ENCODE results near the gene TXLNA.
"Not testable (repeated sequence)": the region's sequence is repeated elsewhere in the genome, so short reads cannot be mapped to it uniquely, and the experiment has no call there.

Gene TXLNA
- total RNA-seq: 61.3 to 160 reads per million in 2 donors

DNA sequence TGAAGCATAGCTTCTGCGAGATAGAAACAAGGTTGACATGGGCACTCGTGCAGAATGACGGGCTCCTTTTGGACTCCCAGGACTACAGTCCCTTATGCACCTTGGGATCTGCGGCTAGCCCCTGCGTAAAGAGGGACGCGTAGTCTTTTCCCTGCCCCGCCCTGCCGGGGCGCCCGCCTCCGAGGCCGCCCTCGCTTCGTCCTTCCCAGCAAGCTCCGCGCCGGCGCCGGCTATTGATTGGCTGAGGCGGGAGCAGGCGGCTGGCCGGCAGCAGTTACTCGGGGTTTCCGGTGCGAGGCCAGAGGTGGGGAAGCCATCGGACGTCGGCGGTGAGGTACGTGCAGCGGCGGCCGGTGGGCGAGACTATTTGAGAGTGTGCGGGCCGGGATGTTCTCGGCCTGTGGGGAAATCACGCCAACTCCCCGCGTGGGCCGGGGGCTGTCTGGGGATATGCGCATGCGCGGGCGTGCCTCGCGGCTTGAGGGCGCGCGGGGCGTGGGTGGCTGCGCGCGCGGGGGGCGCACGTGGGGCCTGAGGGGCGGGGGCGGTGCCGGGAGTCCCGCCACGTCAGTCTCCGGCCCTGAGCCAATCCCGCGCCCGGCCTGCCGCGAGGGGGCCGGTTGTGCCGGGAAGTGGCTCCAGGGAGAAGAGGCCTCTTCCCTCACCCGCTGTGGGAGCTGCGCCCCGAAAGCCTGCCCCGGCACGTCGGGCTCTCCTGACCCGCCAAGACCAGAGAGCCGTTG is at the start of gene TXLNA:
TXLNA (plus strand) TSS at position 233 of the 743 bp plus-strand sequence. CDS start 671 bp downstream, outside the sequence.
- DNase-seq: peak; percentile 79

GRCh38 chr1:32133950-32134280 is 45.6 kb upstream of the TXLNA start:
- not testable (repeated sequence) for DNase-seq

DNA sequence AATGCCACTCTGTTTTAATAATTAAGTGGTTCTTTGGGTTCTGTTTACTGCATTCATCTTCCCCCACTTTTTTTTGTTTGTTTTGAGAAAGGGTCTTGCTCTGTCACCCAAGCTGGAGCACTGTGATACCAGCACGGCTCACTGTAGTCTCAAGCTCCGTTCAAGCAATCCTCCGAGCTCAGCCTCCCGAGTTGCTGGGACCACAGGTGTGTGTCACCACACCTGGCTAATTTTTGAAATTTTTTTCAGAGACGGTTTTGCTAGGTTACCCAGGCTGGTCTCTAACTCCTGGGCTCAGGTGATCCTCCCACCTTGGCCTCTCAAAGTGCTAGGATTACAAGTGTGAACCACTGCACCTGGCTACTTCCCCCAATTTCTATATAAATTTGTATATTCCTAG is 42.4 kb upstream of the TXLNA start:
- no peak for DNase-seq

DNA sequence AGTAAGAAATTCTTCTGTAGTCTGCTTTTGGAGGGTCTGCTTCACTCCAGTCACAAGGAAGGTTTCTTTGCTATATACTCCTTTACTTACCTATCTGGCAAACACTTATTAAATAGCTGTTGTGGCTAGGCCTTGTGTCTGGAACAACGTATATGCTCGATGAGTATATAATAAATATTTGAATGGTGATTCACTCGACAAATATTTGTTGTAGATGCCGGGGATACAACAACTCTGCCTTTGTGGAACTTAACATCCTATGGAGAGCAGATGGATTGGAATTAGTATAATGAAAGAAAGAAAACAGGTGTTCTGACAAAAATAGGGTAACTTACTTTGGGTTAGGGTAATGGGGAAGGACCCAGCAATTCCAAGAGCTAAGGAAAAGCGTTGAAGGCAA is 40.5 kb upstream of the TXLNA start:
- no peak for DNase-seq

GRCh38 chr1:32142446-32143301 is 36.8 kb upstream of the TXLNA start:
- no peak for DNase-seq

DNA sequence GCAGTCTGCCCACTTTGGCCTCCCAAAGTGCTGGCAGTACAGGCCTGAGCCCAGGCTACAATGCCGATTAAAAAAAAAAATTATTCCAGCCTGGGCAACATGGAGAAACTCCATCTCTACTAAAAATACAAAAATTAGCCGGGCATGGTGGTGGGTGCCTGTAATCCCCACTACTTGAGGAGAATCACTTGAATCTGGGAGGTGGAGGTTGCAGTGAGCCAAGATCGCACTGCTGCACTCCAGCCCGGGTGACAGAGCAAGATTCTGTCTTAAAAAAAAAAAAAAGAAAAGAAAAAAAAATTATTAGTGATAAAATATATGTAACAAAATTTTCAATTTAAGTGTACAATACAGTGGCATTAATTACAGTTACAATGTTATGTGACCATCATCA is 36.2 kb upstream of the TXLNA start:
- DNase-seq: not testable (repeated sequence)

DNA sequence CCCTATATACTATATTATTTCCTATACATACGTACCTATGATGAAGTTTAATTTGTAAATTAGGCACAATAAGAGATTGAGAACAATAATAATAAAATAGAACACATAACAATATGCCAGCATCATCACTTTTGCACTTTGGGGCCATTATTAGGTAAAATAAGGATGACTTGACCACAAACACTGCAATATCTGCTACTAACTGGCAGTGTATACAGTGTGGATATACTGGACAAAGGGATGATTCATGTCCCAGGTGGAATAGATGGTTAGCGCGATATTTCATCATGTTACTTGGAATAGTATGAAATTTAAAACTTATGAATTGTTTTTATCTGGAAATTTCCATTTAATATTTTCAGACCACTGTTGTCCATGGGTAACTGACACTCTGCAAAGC is 35.4 kb upstream of the TXLNA start:
- DNase-seq: no peak

DNA sequence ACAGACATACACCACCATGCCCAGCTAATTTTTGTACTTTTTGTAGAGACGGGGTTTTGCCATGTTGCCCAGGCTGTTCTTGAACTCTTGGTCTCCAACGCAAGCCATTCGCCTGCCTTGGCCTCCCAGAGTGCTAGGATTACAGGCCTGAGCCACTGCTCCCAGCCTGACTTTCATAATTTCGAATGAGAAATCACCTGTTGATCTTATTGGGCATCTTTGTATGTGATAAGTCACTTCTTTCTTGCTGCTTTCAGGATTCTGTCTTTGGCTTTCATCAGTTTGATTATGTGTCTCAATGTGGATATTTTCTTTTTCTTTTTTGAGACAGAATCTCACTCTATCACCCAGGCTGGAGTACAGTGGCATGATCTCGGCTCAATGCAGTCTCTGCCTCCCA is 31.7 kb upstream of the TXLNA start:
- not testable (repeated sequence) for DNase-seq

DNA sequence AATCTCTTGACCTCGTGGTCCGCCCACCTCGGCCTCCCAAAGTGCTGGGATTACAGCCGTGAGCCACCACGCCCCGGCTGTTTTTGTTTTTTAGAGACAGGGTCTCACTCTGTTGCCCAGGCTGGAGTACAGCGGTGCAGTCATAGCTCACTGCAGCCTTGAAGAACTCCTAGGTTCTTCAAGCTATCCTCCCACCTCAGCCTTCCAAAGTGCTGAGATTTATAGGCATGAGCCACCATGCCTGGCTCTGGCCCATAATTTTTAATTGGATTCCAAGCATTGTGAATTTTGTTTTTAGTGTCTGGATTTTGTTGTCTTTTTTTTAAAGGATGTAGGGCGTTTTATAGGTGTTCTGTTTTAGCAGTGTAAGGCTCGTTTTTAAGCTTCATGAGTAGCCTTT is 28.6 kb upstream of the TXLNA start:
- no peak for DNase-seq

DNA sequence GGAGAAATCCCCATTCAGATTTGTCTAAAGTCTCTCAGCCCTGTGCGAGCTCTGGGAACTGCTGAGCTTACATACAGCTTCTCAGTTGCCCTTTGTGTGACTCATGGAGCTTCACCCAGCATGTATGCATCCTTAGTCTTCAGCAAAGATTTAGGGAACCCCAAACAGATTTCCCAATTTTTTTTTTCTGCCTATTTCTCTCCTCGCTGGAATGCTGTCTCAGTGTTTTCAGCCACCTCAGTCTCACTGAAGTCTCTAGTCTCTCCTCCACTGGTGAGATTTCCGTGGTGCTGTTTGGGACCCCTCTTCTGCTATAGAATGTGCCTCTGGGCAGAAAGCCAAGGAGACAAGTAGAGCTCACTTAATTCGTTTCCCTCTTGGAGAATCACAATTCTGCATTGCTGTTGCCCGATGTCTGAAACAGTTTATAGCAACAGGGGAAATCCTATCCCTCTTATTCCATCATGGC is 28.1 kb upstream of the TXLNA start:
- no peak for DNase-seq

GRCh38 chr1:32159189-32159588 is 20.3 kb upstream of the TXLNA start:
- DNase-seq: no peak

DNA sequence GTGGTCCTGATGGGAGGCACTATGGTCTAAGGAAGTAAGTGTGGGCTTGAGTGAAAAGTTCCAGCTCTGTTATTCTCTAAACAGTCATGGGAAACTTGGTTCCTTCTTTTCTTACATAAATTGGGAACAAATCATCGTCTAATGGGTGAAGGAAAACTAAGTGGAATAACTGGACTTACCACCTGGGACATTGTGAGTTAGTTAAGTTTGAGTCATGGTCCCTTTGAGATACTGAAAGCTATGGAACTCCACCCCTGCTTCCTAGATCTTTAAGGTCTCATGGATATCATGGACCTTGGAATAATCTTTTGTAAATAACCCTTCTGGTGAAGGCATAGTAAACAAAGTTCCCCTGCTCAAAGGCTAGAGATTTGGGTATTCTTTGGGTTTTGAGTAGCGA is 16.1 kb upstream of the TXLNA start:
- DNase-seq: no peak

DNA sequence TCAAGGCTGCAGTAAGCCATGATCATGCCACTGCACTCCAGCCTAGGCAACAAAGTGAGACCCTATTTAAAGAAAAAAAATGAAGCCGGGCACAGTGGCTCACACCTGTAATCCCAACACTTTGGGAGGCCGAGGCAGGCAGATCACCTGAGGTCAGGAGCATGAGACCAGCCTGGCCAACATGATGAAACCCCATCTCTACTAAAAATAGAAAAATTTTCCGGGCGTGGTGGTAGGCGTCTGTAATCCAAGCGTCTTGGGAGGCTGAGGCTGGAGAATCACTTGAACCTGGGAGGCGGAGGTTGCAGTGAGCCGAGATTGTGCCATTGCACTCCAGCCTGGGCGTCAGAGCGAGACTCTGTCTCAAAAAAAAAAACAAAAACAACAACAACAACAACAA is 13.8 kb upstream of the TXLNA start:
- not testable (repeated sequence) for DNase-seq

GRCh38 chr1:32170991-32171390 is 8.5 kb upstream of the TXLNA start:
- DNase-seq: no peak

- DNase-seq: no peak
Observed at GRCh38 chr1:32172621-32173245, 6.7 kb upstream of the TXLNA start.

GRCh38 chr1:32178380-32179192 is 889 bp upstream of the TXLNA start:
- no peak for DNase-seq

GRCh38 chr1:32179193-32179442 is 357 bp upstream of the TXLNA start:
- DNase-seq: no peak

- no peak for DNase-seq
Observed at GRCh38 chr1:32180186-32181060, 948 bp downstream of the TXLNA start.

GRCh38 chr1:32181065-32181464 is 1.6 kb downstream of the TXLNA start:
- DNase-seq: no peak

DNA sequence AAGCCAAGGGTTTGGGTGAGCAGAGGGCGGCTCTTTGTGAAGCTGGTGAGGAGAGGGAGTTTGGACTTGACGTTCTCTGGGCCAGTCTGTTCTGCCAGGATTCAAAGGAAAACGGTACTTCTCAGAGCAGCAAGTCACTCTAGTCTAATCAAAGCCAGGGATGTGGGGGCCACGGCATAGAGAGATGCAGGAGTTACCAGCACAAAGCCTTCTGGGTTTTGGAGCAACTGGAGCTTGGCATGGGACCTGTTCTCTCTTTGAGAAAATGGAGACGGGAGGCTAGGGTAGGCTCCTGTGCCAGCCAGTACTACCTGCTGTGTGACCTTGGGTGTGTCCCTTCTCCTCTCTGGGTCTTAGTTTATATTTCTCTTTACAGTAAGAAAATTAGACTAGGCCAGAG is 2.1 kb downstream of the TXLNA start:
- no peak for DNase-seq

- no peak for DNase-seq
Observed at GRCh38 chr1:32182060-32182459, 2.6 kb downstream of the TXLNA start.

- DNase-seq: no peak
Observed at GRCh38 chr1:32184650-32185049, 5.2 kb downstream of the TXLNA start.
